Activated naive CD4-positive, alpha-beta T cell treated with anti-CD3 and anti-CD28 coated beads, Interleukin-2, amount 10 ng/mL, durations not matched to agents 7 days and 5 days (primary cell): ENCODE measurements around the gene FKBP8.
"Not testable (repeated sequence)": the region's sequence is repeated elsewhere in the genome, so short reads cannot be mapped to it uniquely, and the experiment has no call there.

ENCODE experiments used
- CTCF ChIA-PET: fragments of 350-600 bp; sonication (Branson Sonifier 250); formaldehyde crosslinking; loops from one replicate; lab custom pipeline; 2021; ENCODE audit warnings: antibody characterized with exemption; lab: Charles Lee
- DNase-seq: peaks from one replicate; pipeline ENCODE4 v3.0.0-alpha.2; 2020
- H3K27ac Mint-ChIP-seq: one replicate; pipeline ENCODE4 v1.8.0; 2021; ENCODE audit warnings: mild to moderate bottlenecking, moderate library complexity, mixed read lengths
- H3K27me3 Mint-ChIP-seq: one replicate; pipeline ENCODE4 v1.8.0; 2021; ENCODE audit warnings: mild to moderate bottlenecking, mixed read lengths
- H3K36me3 Mint-ChIP-seq: one replicate; pipeline ENCODE4 v1.8.0; 2021; ENCODE audit warnings: mixed read lengths
- H3K4me1 Mint-ChIP-seq: one replicate; pipeline ENCODE4 v1.8.0; 2021; ENCODE audit warnings: mixed read lengths
- H3K4me3 Mint-ChIP-seq: one replicate; pipeline ENCODE4 v1.8.0; 2021; ENCODE audit warnings: mild to moderate bottlenecking, moderate library complexity, mixed read lengths
- H3K9me3 Mint-ChIP-seq: one replicate; pipeline ENCODE4 v1.8.0; 2021; ENCODE audit warnings: mixed read lengths

Gene FKBP8

DNA sequence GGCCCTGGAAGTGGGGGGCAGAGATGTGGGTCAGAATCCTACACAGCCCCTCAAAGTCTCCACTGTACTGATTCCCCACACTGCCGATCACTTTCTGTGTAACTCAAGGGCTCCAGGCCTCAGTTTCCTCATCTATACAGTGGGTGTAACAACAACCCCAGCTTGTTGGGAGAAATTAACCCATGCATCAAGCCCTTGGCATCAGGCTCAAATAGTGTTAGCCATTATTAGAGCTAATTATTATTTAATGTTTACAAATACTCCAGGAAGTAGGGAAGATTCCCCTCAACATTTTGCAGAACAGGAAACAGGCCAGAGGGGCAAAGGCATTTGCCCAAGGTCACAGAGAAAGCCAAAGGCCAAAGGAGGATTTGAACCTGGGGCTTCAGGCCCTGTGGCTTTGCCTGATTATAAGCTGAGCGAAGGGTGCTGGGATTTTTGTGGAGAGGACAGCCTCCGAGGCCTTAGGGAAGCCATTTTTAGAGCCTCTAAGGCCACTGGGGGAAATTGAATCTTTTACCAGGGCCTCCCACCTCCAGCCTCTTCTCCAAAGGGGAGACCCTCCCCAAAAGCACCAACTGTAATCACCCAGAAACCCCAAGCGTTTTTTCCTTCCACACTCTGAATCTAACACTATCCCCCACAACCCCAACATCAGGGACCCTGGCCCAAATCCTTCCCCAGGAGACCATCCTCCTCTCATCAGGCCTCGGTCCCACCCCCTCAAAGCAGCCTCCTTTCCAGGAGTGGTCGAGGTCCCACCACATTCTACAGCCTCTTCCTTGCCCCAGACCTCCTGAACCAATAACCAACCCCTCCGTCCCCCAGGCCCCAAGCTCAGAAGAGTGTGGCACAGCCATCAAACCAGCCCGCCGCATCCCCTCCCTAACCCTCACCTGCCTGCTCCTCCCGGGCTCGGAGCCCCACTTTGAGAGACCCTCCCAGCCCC lies 1.1 kb downstream of the FKBP8 start:
- H3K4me3 Mint-ChIP-seq, result peak overlapping the region; percentile 84
- peaks cover 16% of the 10 kb centered on the region for H3K36me3 Mint-ChIP-seq
- no peak for DNase-seq
- no peaks in the 10 kb centered on the region for H3K9me3 Mint-ChIP-seq
- peaks cover 14% of the 10 kb centered on the region for H3K27me3 Mint-ChIP-seq
- peaks cover 34% of the 10 kb centered on the region for H3K4me1 Mint-ChIP-seq
- peak overlapping the region; percentile 88 for H3K27ac Mint-ChIP-seq
- CTCF ChIA-PET, result no interaction called here

GRCh38 chr19:18541258-18541991 lies 1.9 kb downstream of the FKBP8 start:
- H3K27me3 Mint-ChIP-seq, result peaks cover 7% of the 10 kb centered on the region
- H3K27ac Mint-ChIP-seq, result no peak overlapping the region
- peaks cover 34% of the 10 kb centered on the region for H3K4me1 Mint-ChIP-seq
- peak overlapping the region; percentile 84 for H3K4me3 Mint-ChIP-seq
- no peaks in the 10 kb centered on the region for H3K9me3 Mint-ChIP-seq
- peaks cover 21% of the 10 kb centered on the region for H3K36me3 Mint-ChIP-seq
- no peak for DNase-seq
- CTCF ChIA-PET, result no interaction called here

DNA sequence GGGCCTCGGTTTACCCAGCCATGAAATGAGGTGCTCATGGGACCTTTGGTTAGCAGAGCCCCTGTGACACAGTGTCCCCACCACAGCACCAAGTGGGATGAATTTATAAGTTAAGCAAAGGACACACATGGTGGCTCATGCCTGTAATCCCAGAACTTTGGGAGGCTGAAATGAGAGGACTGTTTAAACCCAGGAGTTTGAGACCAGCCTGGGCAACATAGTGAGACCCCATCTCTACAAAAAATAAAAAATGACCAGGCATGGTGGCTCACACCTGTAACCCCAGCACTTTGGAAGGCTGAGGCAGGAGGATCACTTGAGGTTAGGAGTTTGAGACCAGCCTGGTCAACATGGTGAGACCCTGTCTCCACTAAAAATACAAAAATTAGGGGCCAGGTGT lies 3.2 kb downstream of the FKBP8 start:
- H3K9me3 Mint-ChIP-seq, H3K27ac Mint-ChIP-seq, H3K4me3 Mint-ChIP-seq, DNase-seq, CTCF ChIA-PET, H3K27me3 Mint-ChIP-seq: not testable (repeated sequence)
- peaks cover 23% of the 10 kb centered on the region for H3K36me3 Mint-ChIP-seq
- peaks cover 33% of the 10 kb centered on the region for H3K4me1 Mint-ChIP-seq

GRCh38 chr19:18539372-18539771 lies 4.0 kb downstream of the FKBP8 start:
- Mint-ChIP-seq H3K27me3 (no peaks in the 10 kb centered on the region), H3K9me3 (no peaks in the 10 kb centered on the region), H3K4me1 (peaks cover 24% of the 10 kb centered on the region), H3K4me3 (no peak overlapping the region), H3K36me3 (peaks cover 25% of the 10 kb centered on the region), H3K27ac (no peak overlapping the region)
- no peak for DNase-seq
- CTCF ChIA-PET, result no interaction called here

DNA sequence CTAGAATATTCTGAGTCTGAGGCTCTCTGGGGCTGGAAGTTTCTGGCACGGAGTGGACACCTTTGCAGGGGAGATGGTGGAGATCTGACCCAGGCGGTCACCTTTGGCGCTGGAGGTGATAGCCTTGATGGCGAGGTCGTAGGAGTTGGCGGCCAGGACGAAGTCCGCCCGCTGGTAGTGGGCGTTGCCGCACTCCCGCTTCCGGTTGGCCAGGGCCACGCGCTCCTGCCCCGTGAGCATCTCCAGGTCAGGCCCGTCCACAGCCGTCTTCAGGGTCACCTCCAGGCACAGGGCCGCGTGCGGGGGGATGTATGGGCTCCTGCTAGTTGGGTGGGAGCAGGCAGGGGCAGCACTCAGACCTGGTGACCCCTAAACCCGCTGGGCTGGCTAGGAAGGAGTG lies 5.3 kb downstream of the FKBP8 start:
- Mint-ChIP-seq H3K4me3 (no peak overlapping the region), H3K27ac (no peak overlapping the region), H3K27me3 (no peaks in the 10 kb centered on the region), H3K9me3 (no peaks in the 10 kb centered on the region), H3K4me1 (peaks cover 18% of the 10 kb centered on the region), H3K36me3 (peaks cover 27% of the 10 kb centered on the region)
- no peak for DNase-seq
- CTCF ChIA-PET, result no interaction called here

DNA sequence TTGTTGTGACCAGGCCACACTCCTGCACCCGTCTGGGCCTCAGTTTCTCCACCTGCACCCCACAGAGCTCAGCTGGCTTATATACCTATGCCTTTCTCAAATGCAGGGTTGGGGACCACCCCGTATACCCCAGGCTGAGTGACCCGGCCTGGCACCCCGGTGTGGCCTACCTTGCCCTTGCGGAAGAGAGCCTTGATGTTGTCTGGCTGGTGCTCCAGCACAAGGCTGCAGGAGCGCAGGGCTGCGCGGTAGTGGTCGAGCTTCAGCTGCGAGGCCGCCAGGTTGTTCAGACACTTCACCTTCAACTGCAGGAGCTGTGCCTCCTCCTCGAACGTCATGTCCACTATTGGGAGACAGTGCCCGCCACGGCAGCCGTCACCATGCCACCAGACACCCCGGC lies 5.9 kb downstream of the FKBP8 start:
- Mint-ChIP-seq H3K9me3 (no peaks in the 10 kb centered on the region), H3K36me3 (peaks cover 30% of the 10 kb centered on the region), H3K4me3 (no peak overlapping the region), H3K27ac (no peak overlapping the region), H3K27me3 (no peaks in the 10 kb centered on the region), H3K4me1 (peaks cover 15% of the 10 kb centered on the region)
- CTCF ChIA-PET, result no interaction called here
- DNase-seq, result no peak

DNA sequence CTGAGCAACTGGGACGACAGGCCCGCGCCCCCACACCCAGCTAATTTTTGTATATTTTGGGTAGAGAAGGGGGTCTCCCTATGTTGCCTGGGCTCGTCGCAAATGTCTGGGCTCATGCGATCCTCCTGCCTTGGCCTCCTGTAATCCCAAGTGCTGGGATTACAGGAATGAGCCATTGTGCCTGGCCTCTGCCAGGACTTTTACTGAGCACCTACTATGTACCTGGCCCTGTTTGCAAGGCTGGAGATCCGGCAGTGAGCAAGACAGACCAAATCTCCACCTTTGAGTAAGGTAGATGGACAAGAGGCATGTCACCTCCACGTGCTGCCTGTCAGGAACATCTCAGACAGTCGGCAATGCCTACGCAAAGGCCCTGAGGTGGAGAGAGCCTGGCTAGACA lies 6.9 kb downstream of the FKBP8 start:
- CTCF ChIA-PET, result no interaction called here
- H3K36me3 Mint-ChIP-seq, result peaks cover 31% of the 10 kb centered on the region
- H3K4me3 Mint-ChIP-seq, result no peak overlapping the region
- H3K9me3 Mint-ChIP-seq, result no peaks in the 10 kb centered on the region
- H3K27ac Mint-ChIP-seq, result no peak overlapping the region
- DNase-seq, result no peak
- peaks cover 7% of the 10 kb centered on the region for H3K4me1 Mint-ChIP-seq
- no peaks in the 10 kb centered on the region for H3K27me3 Mint-ChIP-seq

- Mint-ChIP-seq H3K27ac (no peak overlapping the region), H3K27me3 (no peaks in the 10 kb centered on the region), H3K36me3 (peaks cover 22% of the 10 kb centered on the region), H3K4me1 (peaks cover 3% of the 10 kb centered on the region), H3K4me3 (no peak overlapping the region), H3K9me3 (no peaks in the 10 kb centered on the region)
- no peak for DNase-seq
- CTCF ChIA-PET, result interaction anchor here (0.5 kb wide), 1 partner anchor 353 kb away, joined by 4 read pairs; no protein-coding TSS in a partner anchor
Observed at GRCh38 chr19:18533058-18533457, 10.3 kb downstream of the FKBP8 start.

GRCh38 chr19:18532168-18532890 lies 11.0 kb downstream of the FKBP8 start:
- Mint-ChIP-seq H3K36me3 (peaks cover 18% of the 10 kb centered on the region), H3K27ac (no peak overlapping the region), H3K4me1 (peaks cover 3% of the 10 kb centered on the region), H3K9me3 (no peaks in the 10 kb centered on the region), H3K4me3 (no peak overlapping the region), H3K27me3 (no peaks in the 10 kb centered on the region)
- CTCF ChIA-PET, result interaction anchor here (0.5 to 1.0 kb wide), 3 partner anchors 12 to 352 kb away, joined by 3 to 5 read pairs (median 4); partner anchors contain the start of gene FKBP8
- no peak for DNase-seq

DNA sequence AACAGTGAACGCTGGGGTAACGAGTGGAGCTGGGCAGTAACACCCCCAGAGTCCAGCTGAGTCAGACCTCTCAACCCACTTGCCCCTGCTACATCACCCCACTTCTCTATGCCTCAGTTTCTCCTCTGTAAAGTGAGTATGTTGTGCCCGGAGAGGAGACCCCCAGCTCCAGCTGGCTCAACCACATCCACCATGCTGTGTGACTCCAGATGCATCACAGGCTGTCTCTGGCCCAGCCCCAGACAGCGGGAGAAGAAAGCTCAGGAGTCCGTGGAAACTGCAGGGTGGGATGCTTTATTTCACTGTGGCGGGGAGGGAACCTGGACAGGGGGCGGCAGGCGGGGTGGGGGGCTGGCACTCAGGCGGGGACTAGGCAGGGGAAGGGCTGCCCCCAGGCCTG lies 11.9 kb downstream of the FKBP8 start:
- H3K36me3 Mint-ChIP-seq, result peaks cover 13% of the 10 kb centered on the region
- DNase-seq, result no peak
- no peak overlapping the region for H3K27ac Mint-ChIP-seq
- H3K4me3 Mint-ChIP-seq, result no peak overlapping the region
- no peaks in the 10 kb centered on the region for H3K27me3 Mint-ChIP-seq
- peaks cover 3% of the 10 kb centered on the region for H3K4me1 Mint-ChIP-seq
- no peaks in the 10 kb centered on the region for H3K9me3 Mint-ChIP-seq
- CTCF ChIA-PET, result interaction anchor here (1.0 to 1.3 kb wide), 2 partner anchors 11 to 12 kb away, joined by 3 to 4 read pairs; partner anchors contain the start of gene FKBP8

DNA sequence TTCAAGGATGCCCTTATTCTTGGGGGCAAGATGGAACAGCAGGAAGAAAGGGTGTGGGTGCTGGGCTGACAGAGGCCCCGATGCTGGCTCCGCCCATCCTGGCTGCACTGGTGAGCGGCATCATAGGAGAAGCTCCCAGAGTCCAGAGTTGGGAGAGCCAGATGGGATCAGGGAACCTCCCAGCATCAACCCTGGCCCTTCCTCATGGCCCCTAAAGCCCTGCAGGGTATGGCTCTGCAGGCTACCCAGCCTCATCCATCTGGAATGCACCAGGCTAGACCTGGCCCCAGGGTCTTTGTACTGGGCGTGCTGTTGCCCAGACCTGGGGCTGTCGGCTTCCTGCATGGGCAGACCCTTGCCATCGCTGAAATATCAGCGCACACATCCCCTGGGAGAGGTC lies 13.6 kb downstream of the FKBP8 start:
- DNase-seq, result no peak
- H3K27me3 Mint-ChIP-seq, result no peaks in the 10 kb centered on the region
- H3K4me3 Mint-ChIP-seq, result no peak overlapping the region
- H3K27ac Mint-ChIP-seq, result no peak overlapping the region
- H3K4me1 Mint-ChIP-seq, result peaks cover 3% of the 10 kb centered on the region
- peaks cover 10% of the 10 kb centered on the region for H3K36me3 Mint-ChIP-seq
- no peaks in the 10 kb centered on the region for H3K9me3 Mint-ChIP-seq
- CTCF ChIA-PET, result no interaction called here

DNA sequence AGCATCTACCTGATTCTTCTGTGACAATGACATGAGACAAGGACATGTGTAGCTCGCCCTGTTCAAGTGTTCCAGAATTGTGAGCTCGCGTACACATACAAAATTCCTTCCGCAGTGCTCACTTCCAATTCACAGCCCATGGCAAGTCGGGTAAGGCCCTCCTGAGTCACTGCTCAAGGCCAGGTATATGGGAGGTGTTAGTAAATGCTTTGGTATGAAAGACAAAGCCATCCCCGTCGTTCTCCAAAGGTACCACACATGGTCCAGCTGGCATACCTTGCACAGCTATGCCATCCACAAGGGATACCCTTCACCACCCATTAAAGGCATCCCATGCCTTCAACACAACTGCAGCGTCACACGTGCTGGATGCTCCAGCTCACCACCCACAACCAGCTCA lies 17.1 kb downstream of the FKBP8 start:
- CTCF ChIA-PET, result interaction anchor here (0.6 to 1.0 kb wide), 2 partner anchors 35 to 60 kb away, joined by 3 to 4 read pairs; no protein-coding TSS in a partner anchor

GRCh38 chr19:18523841-18524240 lies 19.5 kb downstream of the FKBP8 start:
- CTCF ChIA-PET, result interaction anchor here (1.3 to 2.2 kb wide), 2 partner anchors 63 to 64 kb away, joined by 3 to 7 read pairs; partner anchors contain the start of gene REX1BD
- Mint-ChIP-seq H3K4me3 (no peak overlapping the region), H3K9me3 (no peaks in the 10 kb centered on the region), H3K36me3 (peaks cover 6% of the 10 kb centered on the region), H3K27me3 (no peaks in the 10 kb centered on the region), H3K4me1 (peaks cover 26% of the 10 kb centered on the region), H3K27ac (peak overlapping the region; percentile 52)
- no peak for DNase-seq

More for the DNA sequence above, 17.1 kb downstream of the FKBP8 start:
- peaks cover 17% of the 10 kb centered on the region for H3K4me1 Mint-ChIP-seq
- no peak for DNase-seq
- H3K9me3 Mint-ChIP-seq, result no peaks in the 10 kb centered on the region
- H3K27me3 Mint-ChIP-seq, result no peaks in the 10 kb centered on the region
- H3K36me3 Mint-ChIP-seq, result peaks cover 2% of the 10 kb centered on the region
- H3K4me3 Mint-ChIP-seq, result no peak overlapping the region
- H3K27ac Mint-ChIP-seq, result no peak overlapping the region
